Activated CD4-positive, alpha-beta T cell treated with anti-CD3 and anti-CD28 coated beads, Interleukin-2, amount 10 ng/mL, durations not matched to agents 7 days and 5 days (primary cell): Measurements from ENCODE around the gene IMP3. TPM values are rescaled to one million over a fixed set of nuclear protein-coding genes. Genes with fewer than 3 reads are reported as not detected.
"Not testable (repeated sequence)": the region's sequence is repeated elsewhere in the genome, so short reads cannot be mapped to it uniquely, and the experiment has no call there.

Experiments used
- CTCF ChIA-PET: fragments of 350-600 bp; sonication (Branson Sonifier 250); formaldehyde crosslinking; loops from one replicate; lab custom pipeline; 2021; ENCODE audit warnings: antibody characterized with exemption; lab: Charles Lee
- POLR2A ChIA-PET: fragments of 350-600 bp; sonication (Branson Sonifier 250); formaldehyde crosslinking; loops from one replicate; lab custom pipeline; 2021; ENCODE audit warnings: antibody characterized with exemption; lab: Charles Lee
- DNase-seq: peaks from one replicate; pipeline ENCODE4 v3.0.0-alpha.2; 2020
- H3K27ac Mint-ChIP-seq: one replicate; pipeline ENCODE4 v1.8.0; 2021; ENCODE audit warnings: mild to moderate bottlenecking, moderate library complexity, mixed read lengths
- H3K27me3 Mint-ChIP-seq: one replicate; pipeline ENCODE4 v1.8.0; 2021; ENCODE audit warnings: mixed read lengths
- H3K36me3 Mint-ChIP-seq: one replicate; pipeline ENCODE4 v1.8.0; 2021; ENCODE audit warnings: low read depth, mixed read lengths
- H3K4me1 Mint-ChIP-seq: one replicate; pipeline ENCODE4 v1.8.0; 2021; ENCODE audit warnings: mixed read lengths
- H3K4me3 Mint-ChIP-seq: one replicate; pipeline ENCODE4 v1.8.0; 2021; ENCODE audit warnings: mild to moderate bottlenecking, moderate library complexity, mixed read lengths
- H3K9me3 Mint-ChIP-seq: one replicate; pipeline ENCODE4 v1.8.0; 2021; ENCODE audit warnings: mixed read lengths
- total RNA-seq, 2 experiments: library from RNA; stranded (reverse); gene quantifications; one replicate each; pipeline ENCODE4 v1.2.3, GENCODE V29; 2021

IMP3 gene
- total RNA-seq, 2 experiments from 2014 or later, result 79.1 to 81.4 TPM

DNA sequence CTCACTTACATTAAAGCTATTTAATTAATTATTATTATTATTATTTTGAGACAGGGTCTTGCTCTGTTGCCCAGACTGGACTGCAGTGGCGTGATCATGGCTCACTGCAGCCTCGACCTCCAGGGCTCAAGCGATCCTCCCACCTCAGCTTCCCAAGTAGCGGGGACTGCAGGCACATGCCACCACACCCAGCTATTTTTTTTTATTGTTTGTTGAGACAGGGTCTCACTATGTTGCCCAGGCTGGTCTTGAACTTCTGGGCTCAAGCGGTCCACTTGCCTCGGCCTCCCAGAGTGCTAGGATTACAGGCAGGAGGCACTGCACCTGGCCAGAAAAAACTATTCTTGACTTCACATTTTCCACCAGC lies 38.3 kb upstream of the IMP3 start:
- H3K27me3 Mint-ChIP-seq, POLR2A ChIA-PET, H3K27ac Mint-ChIP-seq, H3K4me3 Mint-ChIP-seq, H3K36me3 Mint-ChIP-seq, H3K9me3 Mint-ChIP-seq, DNase-seq, H3K4me1 Mint-ChIP-seq: not testable (repeated sequence)
- CTCF ChIA-PET, result interaction anchor here (0.8 to 2.5 kb wide), 2 partner anchors 44 to 310 kb away, joined by 3 to 6 read pairs; partner anchors contain the start of gene MAN2C1

DNA sequence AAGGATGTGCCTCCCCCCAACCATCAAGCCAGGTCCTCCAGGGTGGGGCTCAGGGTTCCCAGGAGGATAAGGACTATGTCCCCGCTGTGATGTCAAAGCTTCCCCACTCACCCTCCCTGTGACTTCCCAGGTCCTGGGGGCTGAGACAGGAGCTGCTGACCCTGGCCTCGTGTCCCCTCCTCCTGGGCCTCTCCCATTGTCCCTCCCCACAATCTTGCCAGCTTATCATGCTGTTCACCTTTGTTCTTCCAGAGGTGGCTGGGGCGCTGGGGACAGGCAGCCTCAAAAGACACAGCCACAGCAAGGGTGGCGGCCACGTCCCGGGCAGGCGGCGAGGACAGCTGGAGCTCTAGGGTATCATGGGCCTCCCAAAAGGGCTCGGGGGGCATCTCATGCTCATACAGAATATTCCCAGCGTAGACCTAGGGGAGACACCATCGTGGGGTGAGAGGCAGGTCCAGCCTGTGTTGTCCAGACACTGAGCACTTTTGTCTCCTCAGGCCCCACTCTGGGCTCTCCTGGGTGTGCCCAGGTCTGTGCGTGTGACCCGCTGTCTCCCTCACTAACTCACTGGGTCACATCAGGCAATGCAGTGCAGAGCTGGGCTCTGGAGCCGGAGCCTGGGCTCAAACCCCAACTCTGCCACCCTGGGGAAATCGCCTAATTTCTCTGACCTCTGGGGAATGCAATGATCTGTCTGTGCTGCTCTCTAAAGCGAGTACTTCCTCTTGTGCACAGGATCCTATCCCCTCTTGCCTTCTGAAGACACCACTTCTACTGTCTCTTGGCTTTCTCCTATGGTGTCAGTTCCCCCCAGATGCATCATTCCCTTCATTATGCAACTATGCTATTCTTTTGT lies 37.7 kb upstream of the IMP3 start:
- Mint-ChIP-seq H3K4me1 (no peaks in the 10 kb centered on the region), H3K27ac (no peak overlapping the region), H3K9me3 (no peaks in the 10 kb centered on the region), H3K36me3 (no peaks in the 10 kb centered on the region), H3K27me3 (no peaks in the 10 kb centered on the region), H3K4me3 (no peak overlapping the region)
- POLR2A ChIA-PET, result no interaction called here
- no peak for DNase-seq
- CTCF ChIA-PET, result interaction anchor here (0.8 to 2.5 kb wide), 2 partner anchors 44 to 310 kb away, joined by 3 to 6 read pairs; partner anchors contain the start of gene MAN2C1

DNA sequence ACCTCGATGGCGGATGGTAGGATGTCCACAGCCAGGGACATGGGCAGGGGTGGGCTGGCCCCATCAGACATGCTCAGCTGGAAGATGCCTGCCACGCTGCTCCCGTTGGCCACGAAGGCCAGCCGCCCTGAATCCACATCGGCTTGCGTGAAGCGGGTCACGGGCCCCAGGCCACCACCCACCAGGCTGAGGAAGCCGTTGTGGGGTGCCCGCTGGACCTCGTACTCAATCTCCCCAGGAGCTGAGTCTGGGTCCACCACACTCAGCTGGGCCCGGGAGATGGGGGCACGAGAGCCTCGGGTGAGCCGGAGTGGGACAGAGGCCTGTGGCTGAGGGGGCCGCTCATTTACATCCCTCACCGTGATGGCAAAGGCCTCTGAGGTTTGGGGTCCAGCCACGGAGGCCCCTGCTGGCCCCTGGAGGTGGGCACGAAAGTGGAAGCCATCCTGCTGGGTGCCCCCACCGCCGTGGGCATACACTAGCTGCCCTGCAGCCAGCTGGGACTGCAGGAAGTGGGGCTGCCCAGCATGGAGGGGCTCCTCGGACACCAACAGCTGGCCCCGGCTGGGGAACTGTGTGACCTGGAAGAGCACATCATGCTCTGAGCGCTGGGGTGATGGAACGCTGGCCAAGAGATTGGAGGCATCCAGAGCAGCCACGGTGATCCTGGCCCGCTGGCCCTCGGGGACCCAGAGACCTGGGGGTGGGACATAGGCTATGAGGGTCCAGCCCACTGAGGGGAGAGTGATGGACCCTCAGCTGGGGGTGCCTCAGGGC lies 36.9 kb upstream of the IMP3 start:
- H3K9me3 Mint-ChIP-seq, result no peaks in the 10 kb centered on the region
- H3K36me3 Mint-ChIP-seq, result no peaks in the 10 kb centered on the region
- H3K4me1 Mint-ChIP-seq, result no peaks in the 10 kb centered on the region
- H3K27me3 Mint-ChIP-seq, result no peaks in the 10 kb centered on the region
- DNase-seq, result no peak
- no peak overlapping the region for H3K4me3 Mint-ChIP-seq
- no peak overlapping the region for H3K27ac Mint-ChIP-seq
- POLR2A ChIA-PET, result no interaction called here
- CTCF ChIA-PET, result interaction anchor here (1.2 kb wide), 1 partner anchor 10 kb away, joined by 3 read pairs; no protein-coding TSS in a partner anchor

DNA sequence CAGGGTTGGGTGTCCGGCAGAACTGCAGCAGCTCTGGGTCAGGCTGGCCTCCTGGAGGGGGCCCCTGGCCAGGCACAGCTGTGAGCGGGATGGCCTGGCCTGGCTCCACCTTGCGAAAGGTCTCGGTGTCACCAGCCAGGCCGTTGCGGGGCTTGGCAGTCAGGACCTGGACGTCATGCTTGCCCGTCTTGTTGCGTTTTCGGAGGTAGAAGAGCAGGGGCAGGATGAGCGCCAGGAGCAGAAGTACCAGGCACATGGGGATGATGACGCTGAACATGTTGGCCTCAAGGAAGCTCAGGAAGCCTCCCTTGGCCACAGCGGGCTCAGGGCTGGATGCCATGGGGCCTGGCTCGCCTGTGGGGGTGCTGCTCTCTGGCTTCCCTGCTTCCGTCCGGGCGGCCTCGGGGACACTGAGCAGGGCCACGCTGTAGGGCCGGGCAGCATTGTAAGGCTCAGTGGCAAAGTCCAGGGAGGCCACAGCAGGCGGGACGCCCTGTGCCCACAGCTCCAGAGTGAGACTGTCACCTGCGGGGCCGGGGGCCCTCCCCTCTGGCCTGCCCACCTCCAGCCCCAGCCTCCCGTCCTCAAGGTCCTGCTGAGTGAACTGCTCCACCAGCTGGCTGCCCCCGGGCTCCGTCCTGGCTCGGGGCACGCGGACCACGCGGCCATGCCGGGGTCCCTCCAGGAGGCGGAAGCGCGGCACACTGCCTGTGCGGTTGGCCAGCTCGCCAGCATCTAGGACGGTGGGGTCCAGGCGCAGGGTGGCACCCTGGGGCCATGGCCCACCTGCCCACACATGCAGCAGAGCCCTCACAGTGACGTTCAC lies 35.8 kb upstream of the IMP3 start:
- no peak overlapping the region for H3K27ac Mint-ChIP-seq
- H3K4me1 Mint-ChIP-seq, result no peaks in the 10 kb centered on the region
- no peak for DNase-seq
- H3K36me3 Mint-ChIP-seq, result no peaks in the 10 kb centered on the region
- H3K4me3 Mint-ChIP-seq, result no peak overlapping the region
- ChIA-PET POLR2A (no interaction called here), CTCF (interaction anchor here (1.2 kb wide), 1 partner anchor 11 kb away, joined by 3 read pairs; no protein-coding TSS in a partner anchor)
- H3K9me3 Mint-ChIP-seq, result no peaks in the 10 kb centered on the region
- H3K27me3 Mint-ChIP-seq, result no peaks in the 10 kb centered on the region

DNA sequence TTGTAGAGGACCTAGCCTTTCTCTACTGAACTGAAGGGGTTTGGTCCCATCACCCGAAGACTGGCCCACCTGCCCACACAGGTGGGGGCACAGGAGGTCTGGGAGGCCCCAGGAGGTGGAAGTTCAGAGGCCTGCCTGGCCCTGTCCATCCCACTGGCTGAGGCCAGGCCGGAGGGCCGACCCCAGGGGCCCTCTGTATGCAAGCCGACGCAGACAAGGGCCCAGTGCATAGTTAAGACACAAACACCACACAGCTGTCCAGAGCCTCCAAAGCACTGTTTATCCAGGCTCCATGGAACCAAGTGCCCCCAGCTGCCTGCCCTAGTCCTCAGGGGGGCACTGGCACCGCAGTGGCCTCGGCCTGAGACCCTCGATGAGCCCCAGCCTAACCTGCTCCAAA lies 34.3 kb upstream of the IMP3 start:
- DNase-seq, result no peak
- Mint-ChIP-seq H3K36me3 (no peaks in the 10 kb centered on the region), H3K4me1 (no peaks in the 10 kb centered on the region), H3K4me3 (no peak overlapping the region), H3K27ac (no peak overlapping the region), H3K27me3 (no peaks in the 10 kb centered on the region), H3K9me3 (no peaks in the 10 kb centered on the region)
- POLR2A ChIA-PET, result no interaction called here
- CTCF ChIA-PET, result interaction anchor here (0.8 kb wide), 1 partner anchor 141 kb away, joined by 3 read pairs; no protein-coding TSS in a partner anchor

DNA sequence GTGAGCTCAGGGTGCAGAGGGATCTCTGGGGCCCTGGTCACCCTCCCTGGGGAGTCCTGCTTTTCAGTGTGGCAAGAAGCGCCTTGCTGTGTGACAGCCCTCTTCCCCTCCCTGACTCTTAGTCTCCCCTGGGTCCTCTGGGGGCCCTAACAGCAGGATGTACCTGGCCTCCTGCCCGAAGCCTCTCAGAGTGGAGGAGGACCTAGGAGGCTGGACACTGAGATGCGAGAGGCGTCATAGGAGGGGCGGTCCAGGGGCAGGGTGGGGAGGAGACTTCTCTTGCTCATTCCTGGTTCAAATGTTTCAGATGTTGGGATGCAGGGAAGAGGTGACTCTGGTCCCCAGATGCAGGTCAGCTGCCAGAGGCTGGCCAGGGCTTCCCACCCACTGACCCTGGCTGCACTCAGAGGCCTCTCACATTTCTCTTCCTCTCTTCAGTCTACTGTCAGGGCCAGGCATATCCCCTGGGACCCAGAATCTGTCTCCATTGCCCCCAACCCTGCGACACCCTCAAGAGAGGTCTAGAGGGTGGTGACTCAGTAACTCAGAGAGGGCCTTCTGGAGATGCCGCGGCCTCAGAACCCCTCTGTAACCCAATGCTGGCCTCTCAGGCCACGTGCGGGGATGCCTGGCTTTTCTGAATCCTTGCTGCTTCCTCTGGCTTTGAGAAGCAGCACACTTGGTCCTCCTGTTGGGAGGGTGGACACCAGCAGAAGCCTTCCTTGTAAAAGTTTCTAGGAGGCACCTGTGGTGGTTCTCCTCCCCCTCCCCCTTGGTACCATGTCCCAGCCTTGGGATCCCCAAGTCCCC lies 33.6 kb upstream of the IMP3 start:
- H3K27me3 Mint-ChIP-seq, result no peaks in the 10 kb centered on the region
- no peak overlapping the region for H3K4me3 Mint-ChIP-seq
- H3K4me1 Mint-ChIP-seq, result no peaks in the 10 kb centered on the region
- no peak for DNase-seq
- ChIA-PET CTCF (interaction anchor here (1.1 to 1.3 kb wide), 2 partner anchors 7 to 32 kb away, joined by 3 read pairs; no protein-coding TSS in a partner anchor), POLR2A (no interaction called here)
- no peak overlapping the region for H3K27ac Mint-ChIP-seq
- no peaks in the 10 kb centered on the region for H3K36me3 Mint-ChIP-seq
- H3K9me3 Mint-ChIP-seq, result no peaks in the 10 kb centered on the region

DNA sequence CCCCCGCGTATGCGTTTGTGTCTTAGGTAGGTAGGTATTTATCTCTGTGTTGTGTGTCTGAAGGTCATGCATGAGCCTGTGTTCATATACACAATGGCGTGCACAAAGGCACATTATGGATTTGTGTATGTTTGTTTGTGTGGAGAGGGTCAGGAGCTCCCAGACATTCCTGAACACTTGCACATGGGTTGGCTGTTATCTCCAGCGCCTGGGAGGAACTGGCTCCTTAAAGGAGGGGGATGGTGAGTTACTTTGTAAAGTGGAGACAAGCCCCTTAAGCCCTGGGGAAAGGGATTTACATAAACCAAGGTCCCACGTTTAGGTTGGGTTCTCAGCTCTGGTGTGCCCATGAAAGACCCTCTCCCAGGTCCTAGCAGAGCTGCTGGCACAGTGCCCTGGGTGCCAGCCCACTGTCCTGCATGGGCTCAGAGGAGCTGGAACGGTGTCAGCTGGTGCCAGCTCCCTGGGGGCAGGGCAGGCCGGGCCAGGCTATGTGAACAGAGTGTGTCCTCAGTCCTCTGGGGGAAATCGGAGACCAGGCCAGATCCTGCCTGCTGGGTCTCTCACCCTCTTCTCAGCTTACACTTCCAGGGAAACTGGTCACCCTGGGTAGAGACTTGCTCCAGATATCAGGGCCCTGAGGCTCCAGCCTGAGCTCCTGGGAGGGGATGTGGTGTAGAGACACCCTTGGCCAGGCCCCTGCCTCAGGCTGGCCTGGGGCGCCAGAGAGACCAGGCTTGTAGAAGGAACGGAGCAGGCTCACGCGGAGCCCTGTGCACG lies 32.8 kb upstream of the IMP3 start:
- H3K27ac Mint-ChIP-seq, result no peak overlapping the region
- H3K4me3 Mint-ChIP-seq, result no peak overlapping the region
- no peak for DNase-seq
- no peaks in the 10 kb centered on the region for H3K4me1 Mint-ChIP-seq
- CTCF ChIA-PET, result interaction anchor here (1.1 to 1.3 kb wide), 2 partner anchors 8 to 31 kb away, joined by 3 read pairs; no protein-coding TSS in a partner anchor
- POLR2A ChIA-PET, result no interaction called here
- no peaks in the 10 kb centered on the region for H3K9me3 Mint-ChIP-seq
- no peaks in the 10 kb centered on the region for H3K27me3 Mint-ChIP-seq
- H3K36me3 Mint-ChIP-seq, result no peaks in the 10 kb centered on the region

DNA sequence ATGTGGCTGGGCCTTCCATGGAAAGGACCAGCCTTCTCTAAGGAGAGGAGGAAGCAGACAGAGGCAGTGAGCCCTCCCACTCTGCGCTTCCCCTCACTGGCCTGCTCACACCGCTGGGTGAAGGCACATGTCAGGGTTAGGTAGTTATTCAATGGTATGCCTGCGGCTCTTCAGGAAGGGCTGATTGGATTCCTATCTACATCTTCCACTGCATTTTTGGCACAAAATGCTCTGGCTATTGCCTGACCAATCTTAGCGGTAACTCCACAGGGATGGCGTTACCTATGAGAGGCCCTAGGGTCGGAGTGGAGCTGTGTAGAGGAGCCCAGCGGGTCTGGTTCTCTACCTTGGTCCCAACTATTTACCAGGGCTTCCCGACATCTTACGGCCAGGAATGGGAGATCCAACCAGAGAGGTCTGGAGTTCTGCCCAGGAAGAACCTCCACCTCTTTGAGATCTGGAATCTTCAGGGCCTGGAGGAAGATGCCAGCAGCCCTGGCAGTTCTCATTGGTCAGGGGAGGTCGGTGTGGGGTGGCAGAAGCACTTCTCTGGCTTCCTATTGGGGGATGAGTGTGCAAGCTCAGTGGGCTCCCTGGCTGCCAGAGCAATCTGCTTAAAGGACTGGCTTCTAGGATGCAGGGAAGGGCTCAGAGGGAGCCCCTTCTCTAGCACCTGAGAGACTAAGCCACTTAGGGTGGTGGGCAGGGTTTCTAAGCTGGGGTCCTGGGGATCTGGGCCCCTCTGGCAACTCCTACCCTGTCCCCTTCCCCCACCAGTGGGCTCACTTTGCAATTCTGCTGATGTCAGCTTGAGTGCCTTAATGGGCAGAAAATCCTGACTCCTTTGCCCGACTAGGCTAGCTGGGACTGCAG lies 31.9 kb upstream of the IMP3 start:
- H3K36me3 Mint-ChIP-seq, result no peaks in the 10 kb centered on the region
- CTCF ChIA-PET, result interaction anchor here (1.0 to 1.3 kb wide), 3 partner anchors 9 to 75 kb away, joined by 3 read pairs; no protein-coding TSS in a partner anchor
- DNase-seq, result no peak
- no peaks in the 10 kb centered on the region for H3K27me3 Mint-ChIP-seq
- no peak overlapping the region for H3K4me3 Mint-ChIP-seq
- POLR2A ChIA-PET, result no interaction called here
- no peaks in the 10 kb centered on the region for H3K9me3 Mint-ChIP-seq
- no peak overlapping the region for H3K27ac Mint-ChIP-seq
- no peaks in the 10 kb centered on the region for H3K4me1 Mint-ChIP-seq

DNA sequence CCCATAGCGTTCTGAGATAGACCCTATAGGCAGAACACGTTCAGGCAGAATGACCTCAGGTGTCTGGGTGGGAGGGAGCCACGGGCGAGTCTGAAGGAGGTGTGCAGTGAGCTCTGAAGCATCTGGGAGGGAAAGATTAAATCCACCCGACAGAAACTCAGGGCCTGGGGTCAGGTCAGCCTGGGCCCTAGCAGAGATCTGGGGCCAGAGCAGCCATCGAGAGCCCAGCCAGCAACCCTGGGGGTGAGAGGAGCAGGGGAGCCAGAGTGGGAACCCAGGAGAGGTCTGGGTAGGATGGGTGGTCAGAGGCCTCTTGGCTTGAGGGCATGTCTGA lies 29.8 kb upstream of the IMP3 start:
- H3K4me1 Mint-ChIP-seq, result peaks cover 4% of the 10 kb centered on the region
- no peak overlapping the region for H3K27ac Mint-ChIP-seq
- H3K9me3 Mint-ChIP-seq, result no peaks in the 10 kb centered on the region
- ChIA-PET CTCF (no interaction called here), POLR2A (no interaction called here)
- no peaks in the 10 kb centered on the region for H3K27me3 Mint-ChIP-seq
- DNase-seq, result no peak
- no peak overlapping the region for H3K4me3 Mint-ChIP-seq
- no peaks in the 10 kb centered on the region for H3K36me3 Mint-ChIP-seq

DNA sequence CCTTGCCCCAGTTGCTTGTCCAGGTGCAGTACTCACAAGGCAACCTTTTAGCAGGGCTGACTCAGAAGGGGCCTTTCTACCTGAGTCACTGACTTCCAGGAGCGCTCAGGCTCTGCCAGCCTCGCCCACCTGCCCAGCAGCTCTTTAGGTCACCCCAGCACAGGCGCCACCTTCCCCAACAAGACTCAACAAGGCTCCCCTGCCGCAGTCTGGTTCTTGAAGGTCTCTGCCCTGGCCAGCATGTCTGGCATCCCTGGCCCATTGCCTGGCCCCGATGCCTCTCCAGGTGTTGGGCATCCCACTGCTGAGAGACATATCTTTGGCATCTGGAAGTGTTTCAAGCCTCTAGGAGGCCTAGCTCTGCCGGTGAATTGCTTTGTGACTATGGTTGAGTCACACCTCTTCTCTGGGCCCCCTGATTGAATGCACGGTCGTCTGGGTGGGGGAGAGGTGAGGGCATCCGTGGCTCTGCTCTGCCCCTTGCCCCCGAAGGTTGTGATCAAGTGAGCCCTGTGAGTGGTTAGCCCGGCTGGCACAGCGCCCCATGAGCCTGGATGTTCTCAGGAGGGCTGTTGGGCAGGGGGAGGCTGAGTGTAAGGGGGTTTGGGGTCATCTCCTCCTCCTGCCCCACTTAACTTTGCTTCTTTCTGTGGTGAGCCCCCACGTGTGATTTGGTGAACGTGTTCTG lies 29.3 kb upstream of the IMP3 start:
- DNase-seq, result no peak
- H3K4me1 Mint-ChIP-seq, result peaks cover 4% of the 10 kb centered on the region
- H3K27me3 Mint-ChIP-seq, result no peaks in the 10 kb centered on the region
- CTCF ChIA-PET, result no interaction called here
- no peaks in the 10 kb centered on the region for H3K36me3 Mint-ChIP-seq
- H3K27ac Mint-ChIP-seq, result no peak overlapping the region
- no peak overlapping the region for H3K4me3 Mint-ChIP-seq
- POLR2A ChIA-PET, result no interaction called here
- H3K9me3 Mint-ChIP-seq, result no peaks in the 10 kb centered on the region
